WTC11 (cell line): ENCODE data around the gene KLF1.

Source experiments
- ATF2 ChIP-seq: sonication (generic); formaldehyde crosslinking; IDR thresholded peaks from 2 replicates; pipeline ENCODE4 v1.8.1; 2022; ENCODE audit warnings: low read depth, missing genetic modification reagents, borderline replicate concordance
- ZNF232 ChIP-seq: sonication (generic); formaldehyde crosslinking; IDR thresholded peaks from 2 replicates; pipeline ENCODE4 v1.8.0; 2022; ENCODE audit warnings: mild to moderate bottlenecking, missing genetic modification reagents
- ZNF416 ChIP-seq: fragments of 250-450 bp; sonication (Bioruptor Pico); IDR thresholded peaks from 2 replicates; pipeline ENCODE4 v1.9.0; 2021; ENCODE audit warnings: mild to moderate bottlenecking, inconsistent platforms
- ZNF423 ChIP-seq: fragments of 250-450 bp; sonication (Bioruptor Pico); IDR thresholded peaks from 2 replicates; pipeline ENCODE4 v2.1.2; 2022; ENCODE audit warnings: mild to moderate bottlenecking, moderate library complexity
- TF ChIP-seq, protein P1 (sequence below): fragments of 200-600 bp; IDR thresholded peaks from 2 replicates; pipeline ENCODE4 v1.8.0; 2022; ENCODE audit warnings: antibody characterized with exemption
- TF ChIP-seq, protein P2 (sequence below): sonication (generic); formaldehyde crosslinking; IDR thresholded peaks from 2 replicates; pipeline ENCODE4 v1.8.1; 2023; ENCODE audit warnings: mild to moderate bottlenecking, missing genetic modification reagents, moderate library complexity

DNA sequence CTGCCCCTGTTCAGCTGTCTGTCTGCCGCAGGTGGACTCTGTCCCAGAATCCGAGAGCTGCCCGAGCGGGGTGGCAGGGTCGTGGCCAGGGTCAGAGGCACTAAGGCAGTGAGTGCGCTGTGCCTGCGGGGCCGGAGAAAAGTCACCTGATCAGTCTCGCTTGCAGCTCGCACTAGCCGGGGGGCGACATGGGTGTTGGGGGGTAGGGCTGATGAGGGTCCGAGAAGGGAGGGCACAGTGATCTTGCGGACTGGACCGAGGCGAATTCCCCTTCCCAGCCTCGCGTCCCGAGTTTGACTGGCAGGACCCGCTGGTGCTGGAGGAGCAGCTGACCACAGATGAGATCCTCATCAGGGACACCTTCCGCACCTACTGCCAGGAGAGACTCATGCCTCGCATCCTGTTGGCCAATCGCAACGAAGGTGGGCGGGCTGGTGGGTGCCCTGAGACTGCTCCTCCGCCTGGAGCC lies 4.6 kb upstream of the KLF1 start:
- TF ChIP-seq, protein P1, sequence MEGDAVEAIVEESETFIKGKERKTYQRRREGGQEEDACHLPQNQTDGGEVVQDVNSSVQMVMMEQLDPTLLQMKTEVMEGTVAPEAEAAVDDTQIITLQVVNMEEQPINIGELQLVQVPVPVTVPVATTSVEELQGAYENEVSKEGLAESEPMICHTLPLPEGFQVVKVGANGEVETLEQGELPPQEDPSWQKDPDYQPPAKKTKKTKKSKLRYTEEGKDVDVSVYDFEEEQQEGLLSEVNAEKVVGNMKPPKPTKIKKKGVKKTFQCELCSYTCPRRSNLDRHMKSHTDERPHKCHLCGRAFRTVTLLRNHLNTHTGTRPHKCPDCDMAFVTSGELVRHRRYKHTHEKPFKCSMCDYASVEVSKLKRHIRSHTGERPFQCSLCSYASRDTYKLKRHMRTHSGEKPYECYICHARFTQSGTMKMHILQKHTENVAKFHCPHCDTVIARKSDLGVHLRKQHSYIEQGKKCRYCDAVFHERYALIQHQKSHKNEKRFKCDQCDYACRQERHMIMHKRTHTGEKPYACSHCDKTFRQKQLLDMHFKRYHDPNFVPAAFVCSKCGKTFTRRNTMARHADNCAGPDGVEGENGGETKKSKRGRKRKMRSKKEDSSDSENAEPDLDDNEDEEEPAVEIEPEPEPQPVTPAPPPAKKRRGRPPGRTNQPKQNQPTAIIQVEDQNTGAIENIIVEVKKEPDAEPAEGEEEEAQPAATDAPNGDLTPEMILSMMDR = no peak
- no peak for TF ChIP-seq ZNF232 (CRISPR knock-in tag)
- TF ChIP-seq, protein P2, sequence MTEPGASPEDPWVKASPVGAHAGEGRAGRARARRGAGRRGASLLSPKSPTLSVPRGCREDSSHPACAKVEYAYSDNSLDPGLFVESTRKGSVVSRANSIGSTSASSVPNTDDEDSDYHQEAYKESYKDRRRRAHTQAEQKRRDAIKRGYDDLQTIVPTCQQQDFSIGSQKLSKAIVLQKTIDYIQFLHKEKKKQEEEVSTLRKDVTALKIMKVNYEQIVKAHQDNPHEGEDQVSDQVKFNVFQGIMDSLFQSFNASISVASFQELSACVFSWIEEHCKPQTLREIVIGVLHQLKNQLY (CRISPR knock-in tag) = no peak
- no peak for TF ChIP-seq ATF2 (CRISPR knock-in tag)
- no peak for TF ChIP-seq ZNF416 (CRISPR knock-in tag)
- no peak for TF ChIP-seq ZNF423 (CRISPR knock-in tag)
